K562 (cell line): ENCODE data around the gene LNX2.

Experiments used
- ADNP ChIP-seq: fragments of 200-800 bp; sonication (Bioruptor generic); IDR thresholded peaks from 2 replicates; pipeline ENCODE4 v1.6.1; 2016; ENCODE audit warnings: missing genetic modification characterization, missing compliant biosample characterization
- CBX3 ChIP-seq, 2 experiments: IDR thresholded peaks; 1 replicate in 1 of 2; 2 replicates in 1 of 2; pipeline ENCODE4 v1.6.1; 2012; ENCODE audit warnings: inconsistent platforms in 2 of 2, low read length in 2 of 2, borderline replicate concordance in 1 of 2, control low read depth in 1 of 2
- HDAC6 ChIP-seq: IDR thresholded peaks from 2 replicates; pipeline ENCODE4 v1.6.1; 2012; ENCODE audit warnings: low read depth, mild to moderate bottlenecking, control low read depth, inconsistent platforms, low read length, moderate library complexity
- NFRKB ChIP-seq: fragments of 450-650 bp; IDR thresholded peaks from 2 replicates; pipeline ENCODE4 v1.6.1; 2016; ENCODE audit warnings: low read depth
- SIX5 ChIP-seq, 2 experiments: IDR thresholded peaks; 2 replicates each; pipeline ENCODE4 v1.6.1; 2011; ENCODE audit warnings: low read length in 2 of 2, borderline replicate concordance in 1 of 2, low read depth in 1 of 2, mild to moderate bottlenecking in 1 of 2, moderate library complexity in 1 of 2; ENCODE audit not compliant: insufficient read depth in 1 of 2
- TF ChIP-seq, protein P1 (sequence below): IDR thresholded peaks from 3 replicates; pipeline ENCODE4 v1.6.1; 2011; ENCODE audit warnings: borderline replicate concordance, mild to moderate bottlenecking; ENCODE audit not compliant: insufficient read length, insufficient read depth
- TF ChIP-seq, protein P2 (sequence below): sonication (generic); formaldehyde crosslinking; IDR thresholded peaks from 2 replicates; pipeline ENCODE4 v1.8.1; 2022; ENCODE audit warnings: missing genetic modification reagents

DNA sequence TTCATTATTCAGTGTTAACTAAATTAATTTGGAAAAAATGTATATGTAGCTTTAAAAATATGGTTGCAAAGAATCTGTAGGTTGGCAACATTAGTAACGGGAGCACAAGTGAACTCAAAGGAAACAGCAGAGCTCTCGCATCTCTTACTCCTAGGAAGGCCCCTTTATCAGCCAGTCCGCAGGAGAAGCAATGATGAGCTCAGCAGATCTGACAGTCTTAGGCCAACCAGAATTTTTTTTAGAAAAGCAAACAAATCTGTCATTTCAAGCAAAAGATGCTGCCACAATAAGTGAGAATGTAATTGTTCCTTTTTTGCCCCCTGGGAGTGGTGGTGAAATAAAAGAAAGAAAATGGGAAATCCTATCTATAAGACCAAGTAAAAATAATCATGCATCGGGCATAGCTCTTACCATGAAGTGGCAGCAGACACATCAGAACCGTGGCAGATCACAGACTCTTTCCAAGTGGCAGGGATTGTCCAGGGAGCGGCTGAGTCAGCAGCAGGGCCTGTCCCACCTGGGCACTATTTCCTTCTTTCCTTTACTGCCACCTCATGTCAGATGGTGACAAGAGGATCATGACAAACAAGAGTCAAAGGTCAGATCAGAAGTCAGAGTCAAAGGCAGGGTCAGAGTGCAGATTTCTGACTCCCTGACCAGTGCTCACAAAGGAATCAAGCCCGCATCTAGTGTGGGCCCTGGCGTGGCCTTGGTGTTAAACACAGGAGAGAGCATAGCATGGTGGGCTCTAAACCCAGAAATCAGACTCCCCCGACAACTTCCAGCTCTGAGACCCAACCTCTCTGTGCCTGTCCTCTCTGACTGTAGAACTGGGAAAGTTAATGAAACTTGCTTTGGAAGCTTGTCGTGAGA is 86.0 kb downstream of the LNX2 start:
- TF ChIP-seq ADNP (tag), result no peak
- TF ChIP-seq CBX3 (IDR thresholded peaks at IDR 0.05; ENCODE audit: borderline replicate concordance in 1 of 2, low read length in 2 of 2), result no peak
- TF ChIP-seq, protein P1, sequence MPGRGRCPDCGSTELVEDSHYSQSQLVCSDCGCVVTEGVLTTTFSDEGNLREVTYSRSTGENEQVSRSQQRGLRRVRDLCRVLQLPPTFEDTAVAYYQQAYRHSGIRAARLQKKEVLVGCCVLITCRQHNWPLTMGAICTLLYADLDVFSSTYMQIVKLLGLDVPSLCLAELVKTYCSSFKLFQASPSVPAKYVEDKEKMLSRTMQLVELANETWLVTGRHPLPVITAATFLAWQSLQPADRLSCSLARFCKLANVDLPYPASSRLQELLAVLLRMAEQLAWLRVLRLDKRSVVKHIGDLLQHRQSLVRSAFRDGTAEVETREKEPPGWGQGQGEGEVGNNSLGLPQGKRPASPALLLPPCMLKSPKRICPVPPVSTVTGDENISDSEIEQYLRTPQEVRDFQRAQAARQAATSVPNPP, result no peak
- TF ChIP-seq SIX5 (IDR thresholded peaks at IDR 0.05; ENCODE audit: borderline replicate concordance in 1 of 2, insufficient read depth in 1 of 2, low read depth in 1 of 2, low read length in 2 of 2), result no peak
- no peak for TF ChIP-seq HDAC6
- TF ChIP-seq, protein P2, sequence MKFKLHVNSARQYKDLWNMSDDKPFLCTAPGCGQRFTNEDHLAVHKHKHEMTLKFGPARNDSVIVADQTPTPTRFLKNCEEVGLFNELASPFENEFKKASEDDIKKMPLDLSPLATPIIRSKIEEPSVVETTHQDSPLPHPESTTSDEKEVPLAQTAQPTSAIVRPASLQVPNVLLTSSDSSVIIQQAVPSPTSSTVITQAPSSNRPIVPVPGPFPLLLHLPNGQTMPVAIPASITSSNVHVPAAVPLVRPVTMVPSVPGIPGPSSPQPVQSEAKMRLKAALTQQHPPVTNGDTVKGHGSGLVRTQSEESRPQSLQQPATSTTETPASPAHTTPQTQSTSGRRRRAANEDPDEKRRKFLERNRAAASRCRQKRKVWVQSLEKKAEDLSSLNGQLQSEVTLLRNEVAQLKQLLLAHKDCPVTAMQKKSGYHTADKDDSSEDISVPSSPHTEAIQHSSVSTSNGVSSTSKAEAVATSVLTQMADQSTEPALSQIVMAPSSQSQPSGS (CRISPR knock-in tag), result no peak
- TF ChIP-seq NFRKB, result no peak
